Stimulated activated CD4-positive, alpha-beta T cell treated with anti-CD3 and anti-CD28 coated beads, Interleukin-15, amount 100 ng/mL, for 1 hour (primary cell): ENCODE measurements around the gene PPHLN1.

Source experiments
- DNase-seq, 2 donors: peaks; one replicate each; pipeline ENCODE4 v3.0.0-alpha.2; 2020; ENCODE audit warnings: low read depth in 1 of 2, low spot score in 1 of 2

PPHLN1 gene

DNA sequence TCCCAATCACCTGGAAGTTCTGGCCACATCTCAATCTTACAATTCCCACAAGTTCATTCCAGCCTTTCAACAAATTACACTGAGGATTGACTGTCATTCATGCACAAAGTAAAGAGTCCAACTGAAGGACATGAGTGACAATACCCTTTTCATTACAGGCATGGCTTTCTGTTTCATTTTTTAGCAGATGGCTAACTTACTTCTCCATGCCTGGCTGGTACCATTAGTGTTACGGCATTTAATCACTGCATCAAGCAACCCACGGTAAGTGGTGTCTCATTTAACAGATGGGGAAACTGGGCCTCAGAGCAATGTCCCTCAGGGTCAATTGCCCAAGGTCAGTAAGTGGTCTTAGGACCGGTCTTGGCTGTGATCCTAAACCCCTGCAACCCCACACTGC is 149.1 kb downstream of the PPHLN1 start:
- no peak for DNase-seq

DNA sequence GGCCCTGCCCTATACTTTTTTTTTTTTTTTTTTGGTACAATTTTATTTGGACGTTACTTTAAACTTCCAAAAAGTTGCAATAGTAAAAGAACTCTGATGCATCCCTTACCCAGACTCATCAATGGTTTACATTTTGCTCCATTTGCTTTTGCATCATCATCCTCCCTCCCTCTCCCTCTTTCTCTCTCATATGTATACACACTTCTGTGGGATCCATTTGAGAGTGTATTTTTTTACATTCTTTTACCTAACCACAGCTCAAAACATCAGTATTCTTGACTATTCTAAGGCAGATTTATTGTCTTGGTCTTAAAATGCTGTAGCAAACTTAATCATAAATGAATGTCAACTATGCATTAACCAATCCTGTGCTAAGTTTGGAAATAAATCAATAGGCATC is 152.0 kb downstream of the PPHLN1 start:
- no peak for DNase-seq

DNA sequence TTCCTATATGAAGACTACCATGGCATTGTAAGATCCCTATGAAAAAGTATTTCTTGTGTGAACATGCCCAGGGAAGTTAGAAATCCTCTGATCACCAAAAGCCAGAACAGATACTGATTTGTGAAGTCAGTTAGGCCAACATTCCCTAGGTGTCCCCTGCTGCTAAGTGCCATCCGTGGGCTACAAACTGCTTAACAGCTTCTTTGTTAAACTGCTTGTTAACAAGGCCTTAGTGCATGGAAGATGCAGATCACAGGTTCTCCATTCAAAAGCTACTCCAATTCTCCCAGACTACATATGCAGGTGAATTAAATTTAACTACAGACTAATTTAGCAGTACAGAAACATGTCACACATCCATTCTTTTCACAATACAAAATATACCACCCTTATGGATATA is 155.4 kb downstream of the PPHLN1 start:
- DNase-seq, result no peak

DNA sequence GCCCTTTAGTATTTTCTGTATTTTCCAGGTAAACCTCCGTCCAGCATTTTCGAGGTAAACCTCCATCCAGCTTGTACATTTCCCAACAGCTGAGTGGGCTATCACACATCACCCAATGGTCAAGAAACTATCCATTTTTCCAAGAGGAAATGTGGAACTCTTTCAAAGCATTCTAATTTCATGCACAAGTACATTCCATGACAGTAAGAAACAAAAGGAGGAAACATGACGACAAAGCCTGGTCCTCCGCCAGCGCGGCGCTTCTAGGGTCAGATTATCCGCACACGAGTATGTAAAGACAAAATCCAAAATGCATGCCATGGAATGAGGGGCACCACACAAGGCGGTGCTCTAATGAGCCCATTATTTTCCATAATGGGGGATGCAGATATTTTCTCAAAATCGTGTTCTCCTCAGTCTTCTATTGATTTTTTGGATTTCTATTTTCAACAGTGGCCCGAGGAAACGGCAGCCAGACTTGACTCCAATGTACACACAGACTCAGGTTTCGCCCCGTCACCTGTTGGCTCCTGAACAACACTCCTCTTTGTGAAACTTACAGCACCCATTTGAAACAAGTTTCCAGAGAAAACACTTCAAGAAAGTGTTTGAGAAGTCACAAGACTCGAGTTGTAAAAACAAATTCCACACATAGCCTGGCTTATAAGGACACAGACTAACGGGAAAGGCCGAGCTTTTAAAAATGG is 156.2 kb downstream of the PPHLN1 start:
- no peak for DNase-seq

DNA sequence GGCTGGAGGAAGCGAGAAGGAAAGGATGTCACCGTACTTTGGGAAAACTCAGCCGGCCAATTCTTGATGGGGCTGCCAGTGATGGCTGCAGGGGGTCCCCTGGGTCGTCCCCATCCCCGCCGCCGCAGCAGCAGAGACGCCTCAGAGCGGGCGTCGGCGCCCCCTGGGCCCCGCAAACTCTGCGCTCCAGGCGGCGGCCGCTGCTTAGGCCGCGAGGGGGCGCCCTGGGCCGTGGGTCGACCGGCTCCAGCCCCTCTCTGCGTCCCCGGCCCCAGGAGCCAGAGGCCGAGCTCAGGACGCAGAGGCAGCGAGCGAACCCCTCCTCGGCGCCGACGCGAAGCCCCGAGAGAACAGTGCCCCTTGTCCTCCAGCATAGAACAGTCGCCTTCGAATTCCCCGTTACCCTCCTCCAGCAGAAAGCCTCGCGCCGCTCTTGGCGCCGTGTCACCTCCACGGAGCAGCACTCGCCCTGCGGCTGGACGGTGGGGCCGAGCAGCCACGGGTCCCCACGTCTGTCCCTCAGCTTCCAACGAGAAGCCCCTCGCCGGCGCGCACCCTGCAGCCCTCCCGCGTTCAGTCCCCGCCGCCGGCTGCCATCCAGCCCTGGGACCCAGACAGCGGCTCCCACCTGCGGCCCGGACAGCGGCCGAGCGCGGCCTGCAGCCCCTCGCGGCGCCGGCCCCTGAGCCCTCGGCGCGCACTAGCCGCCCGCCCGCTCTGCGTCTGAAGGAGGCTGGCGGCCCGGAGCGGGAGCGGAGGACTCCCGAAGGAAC is 157.0 kb downstream of the PPHLN1 start:
- DNase-seq, result peak in 1 of 2 donors; percentile 45

DNA sequence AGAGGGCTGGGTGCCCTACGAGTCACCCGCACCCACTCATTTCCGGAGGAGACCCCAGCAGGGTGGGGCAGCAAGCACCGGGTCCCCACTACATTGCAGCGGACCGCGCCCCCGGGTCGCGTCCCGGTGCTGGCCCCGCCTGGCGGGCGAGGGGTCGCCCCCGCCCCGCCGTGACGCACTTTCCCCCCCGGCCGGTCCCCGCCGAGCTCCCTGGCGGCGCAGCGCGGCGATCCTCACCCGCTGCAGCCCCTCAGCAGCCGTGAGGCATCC is 157.5 kb downstream of the PPHLN1 start:
- no peak for DNase-seq

DNA sequence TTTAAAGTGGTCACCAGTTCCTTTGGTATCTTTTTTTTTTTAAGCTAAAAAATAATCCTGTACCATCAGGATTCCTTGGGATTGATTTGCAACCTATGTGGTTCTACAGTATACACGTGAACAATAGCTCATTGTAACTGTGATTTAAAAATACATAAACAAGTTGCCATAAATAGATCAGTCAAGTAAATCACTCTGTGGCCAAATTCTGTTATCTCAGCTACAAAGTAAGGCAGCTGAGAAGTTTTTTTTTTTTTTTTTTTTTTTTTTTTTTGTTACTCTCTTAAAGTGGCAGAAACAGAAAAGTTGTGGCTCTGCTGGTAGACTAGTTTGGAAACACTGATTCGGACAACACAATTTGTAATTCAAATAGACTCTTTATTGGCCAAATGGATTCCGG is 159.0 kb downstream of the PPHLN1 start:
- DNase-seq, result no peak

DNA sequence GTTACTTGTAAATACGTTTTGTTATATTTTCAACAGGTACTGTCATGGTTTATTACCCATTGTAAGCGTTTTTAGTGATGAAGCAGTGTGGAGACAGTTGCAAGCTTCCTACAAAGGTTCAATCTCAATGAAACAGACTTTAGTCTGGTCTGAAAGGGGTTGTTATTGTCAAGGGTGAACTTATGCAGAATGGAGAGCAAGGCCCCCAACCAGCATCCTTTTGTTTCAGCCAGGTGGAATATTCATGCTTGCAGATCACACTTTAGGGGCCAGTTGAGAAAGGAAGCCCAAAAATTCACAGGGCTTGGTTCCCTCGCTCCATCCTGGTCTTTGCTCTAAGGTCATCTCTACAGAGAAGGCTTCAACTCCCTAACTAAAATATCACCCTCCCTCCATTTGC is 159.9 kb downstream of the PPHLN1 start:
- DNase-seq, result no peak

DNA sequence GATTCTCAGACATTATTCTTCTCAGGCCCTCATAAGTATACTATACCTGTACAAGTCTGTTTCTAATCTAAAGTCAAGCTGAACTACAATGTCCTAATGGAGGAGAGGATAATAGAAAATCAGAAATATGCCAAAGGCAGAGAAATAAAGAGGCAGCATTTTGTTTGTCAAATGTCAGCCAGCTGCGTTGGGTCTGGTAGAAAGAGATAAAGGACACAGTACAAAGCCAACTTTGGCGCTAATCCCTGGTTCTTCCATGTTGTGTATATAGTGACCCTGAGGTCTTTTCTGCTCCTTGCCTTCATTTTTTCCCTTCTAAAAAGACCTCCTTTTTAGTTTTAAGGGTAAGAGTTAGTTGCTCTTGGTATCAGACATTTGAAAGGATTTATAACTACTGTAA is 160.4 kb downstream of the PPHLN1 start:
- no peak for DNase-seq

DNA sequence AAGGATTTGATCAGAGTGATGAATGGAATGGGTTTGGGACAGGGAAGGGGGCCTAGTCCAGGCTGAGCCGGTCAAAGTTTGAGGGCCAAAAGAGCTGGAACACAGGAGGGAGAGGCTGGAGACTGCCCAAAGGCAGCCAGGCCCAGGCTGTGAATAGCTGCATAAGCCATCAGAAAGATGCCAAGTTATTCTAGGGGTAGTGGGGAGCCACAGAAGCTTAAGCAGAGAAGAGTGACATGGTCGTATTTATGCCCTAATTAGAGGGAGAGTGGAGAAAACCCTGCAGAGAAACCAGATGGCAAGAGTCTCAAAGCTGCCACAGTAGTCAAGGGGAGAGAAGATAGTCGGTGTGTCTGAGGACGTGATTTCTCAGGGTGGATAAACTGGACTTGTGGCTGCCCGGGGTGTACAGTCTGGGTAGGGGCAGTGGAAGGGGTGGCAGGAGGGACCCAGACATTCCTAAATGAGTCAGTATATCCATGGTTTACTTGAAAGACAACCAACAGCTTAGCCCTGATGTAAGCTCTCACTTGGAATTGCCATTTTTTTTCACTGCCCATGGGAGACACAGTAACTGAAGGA is 164.4 kb downstream of the PPHLN1 start:
- DNase-seq, result no peak
